ENCODE data around the gene MAN2A2. TPM values are rescaled to one million over a fixed set of nuclear protein-coding genes. Genes with fewer than 3 reads are reported as not detected.

The MAN2A2 gene
- total RNA-seq, 2 experiments from 2014 or later, result 132 to 133 TPM

GRCh38 chr15:90864507-90864906, 38.6 kb upstream of the MAN2A2 start:
- ChIA-PET CTCF (interaction anchor here (0.7 to 1.5 kb wide), 3 partner anchors 12 to 48 kb away, joined by 3 to 6 read pairs (median 3); no protein-coding TSS in a partner anchor), POLR2A (interaction anchor here (0.9 to 1.0 kb wide), 2 partner anchors 8 to 9 kb away, joined by 3 read pairs; no protein-coding TSS in a partner anchor)
- Mint-ChIP-seq H3K27ac (no peak overlapping the region), H3K27me3 (no peaks in the 10 kb centered on the region), H3K36me3 (ENCODE audit: low read depth) (no peaks in the 10 kb centered on the region), H3K4me3 (no peak overlapping the region), H3K9me3 (no peaks in the 10 kb centered on the region), H3K4me1 (peaks cover 66% of the 10 kb centered on the region)
- DNase-seq, result no peak

GRCh38 chr15:90865702-90866101, 37.4 kb upstream of the MAN2A2 start:
- ChIA-PET CTCF (no interaction called here), POLR2A (no interaction called here)
- Mint-ChIP-seq H3K36me3 (ENCODE audit: low read depth) (peaks cover 8% of the 10 kb centered on the region), H3K9me3 (no peaks in the 10 kb centered on the region), H3K4me3 (no peak overlapping the region), H3K4me1 (peaks cover 70% of the 10 kb centered on the region), H3K27ac (no peak overlapping the region), H3K27me3 (no peaks in the 10 kb centered on the region)
- DNase-seq, result no peak

GRCh38 chr15:90866161-90866715, 36.9 kb upstream of the MAN2A2 start:
- Mint-ChIP-seq H3K27ac (no peak overlapping the region), H3K4me1 (peaks cover 68% of the 10 kb centered on the region), H3K4me3 (no peak overlapping the region), H3K36me3 (ENCODE audit: low read depth) (peaks cover 11% of the 10 kb centered on the region), H3K9me3 (no peaks in the 10 kb centered on the region), H3K27me3 (no peaks in the 10 kb centered on the region)
- CTCF ChIA-PET, result no interaction called here
- POLR2A ChIA-PET, result interaction anchor here (5.7 to 5.9 kb wide), 2 partner anchors 7 to 13 kb away, joined by 50 to 93 read pairs; no protein-coding TSS in a partner anchor
- no peak for DNase-seq

GRCh38 chr15:90866800-90867199, 36.3 kb upstream of the MAN2A2 start:
- peaks cover 65% of the 10 kb centered on the region for H3K4me1 Mint-ChIP-seq
- no peak for DNase-seq
- no peaks in the 10 kb centered on the region for H3K9me3 Mint-ChIP-seq
- no peaks in the 10 kb centered on the region for H3K27me3 Mint-ChIP-seq
- no peak overlapping the region for H3K4me3 Mint-ChIP-seq
- POLR2A ChIA-PET, result interaction anchor here (2.3 to 5.9 kb wide), 3 partner anchors 7 to 28 kb away, joined by 10 to 93 read pairs (median 50); no protein-coding TSS in a partner anchor
- peaks cover 11% of the 10 kb centered on the region for H3K36me3 Mint-ChIP-seq (ENCODE audit: low read depth)
- no peak overlapping the region for H3K27ac Mint-ChIP-seq
- CTCF ChIA-PET, result no interaction called here

- H3K36me3 Mint-ChIP-seq (ENCODE audit: low read depth), result peaks cover 23% of the 10 kb centered on the region
- DNase-seq, result no peak
- no peaks in the 10 kb centered on the region for H3K27me3 Mint-ChIP-seq
- ChIA-PET CTCF (interaction anchor here (0.7 to 1.3 kb wide), 4 partner anchors 15 to 150 kb away, joined by 3 to 5 read pairs (median 4); no protein-coding TSS in a partner anchor), POLR2A (interaction anchor here (1.8 to 5.9 kb wide), 6 partner anchors 9 to 52 kb away, joined by 4 to 93 read pairs (median 42); no protein-coding TSS in a partner anchor)
- H3K27ac Mint-ChIP-seq, result peak within 1 kb of the TSS; percentile 91
- peak within 1 kb of the TSS; percentile 85 for H3K4me3 Mint-ChIP-seq
- no peaks in the 10 kb centered on the region for H3K9me3 Mint-ChIP-seq
- H3K4me1 Mint-ChIP-seq, result peaks cover 59% of the 10 kb centered on the region
Measured at GRCh38 chr15:90868261-90868689, 34.8 kb upstream of the MAN2A2 start, which contains the start of gene FURIN. TSS of gene FURIN (plus strand) at chr15:90868588. CDS start at chr15:90875741, 7,153 bp downstream.

- ChIA-PET POLR2A (interaction anchor here (1.6 to 5.9 kb wide), 9 partner anchors 10 to 151 kb away, joined by 4 to 93 read pairs (median 23); partner anchors contain the start of gene BLM), CTCF (interaction anchor here (1.3 kb wide), 1 partner anchor 16 kb away, joined by 5 read pairs; no protein-coding TSS in a partner anchor)
- Mint-ChIP-seq H3K9me3 (no peaks in the 10 kb centered on the region), H3K4me3 (peak overlapping the region; percentile 85), H3K27ac (peak overlapping the region; percentile 91), H3K36me3 (ENCODE audit: low read depth) (peaks cover 32% of the 10 kb centered on the region), H3K27me3 (no peaks in the 10 kb centered on the region), H3K4me1 (peaks cover 55% of the 10 kb centered on the region)
- DNase-seq, result no peak
Measured at GRCh38 chr15:90869140-90869541, 34.0 kb upstream of the MAN2A2 start.

GRCh38 chr15:90869601-90870353, 33.3 kb upstream of the MAN2A2 start:
- CTCF ChIA-PET, result interaction anchor here (1.0 to 2.3 kb wide), 5 partner anchors 16 to 62 kb away, joined by 5 to 14 read pairs (median 6); partner anchors contain the start of gene HDDC3
- H3K4me3 Mint-ChIP-seq, result peak overlapping the region; percentile 85
- no peaks in the 10 kb centered on the region for H3K27me3 Mint-ChIP-seq
- H3K36me3 Mint-ChIP-seq (ENCODE audit: low read depth), result peaks cover 38% of the 10 kb centered on the region
- peak; percentile 63 for DNase-seq
- peaks cover 59% of the 10 kb centered on the region for H3K4me1 Mint-ChIP-seq
- no peaks in the 10 kb centered on the region for H3K9me3 Mint-ChIP-seq
- POLR2A ChIA-PET, result interaction anchor here (0.9 to 5.9 kb wide), 14 partner anchors 10 to 192 kb away, joined by 3 to 93 read pairs (median 20); partner anchors contain the start of genes BLM and HDDC3
- peak overlapping the region; percentile 91 for H3K27ac Mint-ChIP-seq

- Mint-ChIP-seq H3K9me3 (no peaks in the 10 kb centered on the region), H3K27me3 (no peaks in the 10 kb centered on the region), H3K36me3 (ENCODE audit: low read depth) (peaks cover 46% of the 10 kb centered on the region), H3K27ac (peak overlapping the region; percentile 91), H3K4me3 (peak overlapping the region; percentile 85), H3K4me1 (peaks cover 66% of the 10 kb centered on the region)
- POLR2A ChIA-PET, result interaction anchor here (0.6 to 5.9 kb wide), 24 partner anchors 11 to 641 kb away, joined by 3 to 93 read pairs (median 6); partner anchors contain the start of genes BLM, FES, HDDC3 and UNC45A
- DNase-seq, result no peak
- CTCF ChIA-PET, result interaction anchor here (1.0 to 2.3 kb wide), 7 partner anchors 15 to 63 kb away, joined by 3 to 14 read pairs (median 5); partner anchors contain the start of gene HDDC3
Measured at GRCh38 chr15:90870354-90871138, 32.6 kb upstream of the MAN2A2 start.

GRCh38 chr15:90871139-90871715, 31.9 kb upstream of the MAN2A2 start:
- Mint-ChIP-seq H3K27me3 (no peaks in the 10 kb centered on the region), H3K4me1 (peaks cover 70% of the 10 kb centered on the region), H3K4me3 (peak overlapping the region; percentile 85), H3K9me3 (no peaks in the 10 kb centered on the region), H3K36me3 (ENCODE audit: low read depth) (peaks cover 53% of the 10 kb centered on the region), H3K27ac (peak overlapping the region; percentile 91)
- DNase-seq, result peak; percentile 38
- POLR2A ChIA-PET, result interaction anchor here (0.8 to 5.9 kb wide), 27 partner anchors 12 to 641 kb away, joined by 3 to 93 read pairs (median 6); partner anchors contain the start of genes BLM, FES, HDDC3 and MAN2A2
- CTCF ChIA-PET, result interaction anchor here (1.0 to 2.3 kb wide), 7 partner anchors 15 to 63 kb away, joined by 3 to 14 read pairs (median 5); partner anchors contain the start of gene HDDC3

- Mint-ChIP-seq H3K4me3 (peak overlapping the region; percentile 93), H3K27me3 (no peaks in the 10 kb centered on the region), H3K4me1 (peaks cover 71% of the 10 kb centered on the region), H3K9me3 (no peaks in the 10 kb centered on the region), H3K36me3 (ENCODE audit: low read depth) (peaks cover 59% of the 10 kb centered on the region), H3K27ac (peak overlapping the region; percentile 93)
- ChIA-PET POLR2A (interaction anchor here (1.0 to 5.9 kb wide), 25 partner anchors 11 to 642 kb away, joined by 3 to 93 read pairs (median 6); partner anchors contain the start of genes BLM, FES, HDDC3 and MAN2A2), CTCF (interaction anchor here (1.3 to 2.3 kb wide), 6 partner anchors 14 to 64 kb away, joined by 3 to 14 read pairs (median 5); partner anchors contain the start of gene HDDC3)
- no peak for DNase-seq
Measured at GRCh38 chr15:90871716-90872485, 31.2 kb upstream of the MAN2A2 start.

Data from activated CD4-positive, alpha-beta memory T cell treated with anti-CD3 and anti-CD28 coated beads, Interleukin-2, amount 10 ng/mL, durations not matched to agents 7 days and 5 days (primary cell).